NB4 (cell line): Measurements from ENCODE around the gene DHDH.
"Not testable (repeated sequence)": the region's sequence is repeated elsewhere in the genome, so short reads cannot be mapped to it uniquely, and the experiment has no call there.

Source experiments
- DNase-seq: peaks from one replicate; pipeline ENCODE4 v3.0.0; 2010; ENCODE audit warnings: low read depth
- H3K4me3 ChIP-seq: one replicate; pipeline ENCODE4 v1.5.1; 2011; ENCODE audit warnings: mild to moderate bottlenecking, low read depth, low read length, moderate library complexity
- MYC ChIP-seq: IDR thresholded peaks from 2 replicates; pipeline ENCODE4 v1.6.1; 2011; ENCODE audit warnings: low read depth, low read length
- POLR2A ChIP-seq: IDR thresholded peaks from 2 replicates; pipeline ENCODE4 v1.6.1; 2011; ENCODE audit warnings: mild to moderate bottlenecking; ENCODE audit not compliant: insufficient read length; ENCODE audit errors: extremely low read depth
- TF ChIP-seq, protein P1 (sequence below): IDR thresholded peaks from 2 replicates; pipeline ENCODE4 v1.6.1; 2011; ENCODE audit warnings: low read depth, low read length
- TF ChIP-seq, protein P2 (sequence below): IDR thresholded peaks from one replicate; pipeline ENCODE4 v1.5.1; 2012; ENCODE audit warnings: low read depth, low read length

DHDH gene

GRCh38 chr19:48896191-48896720 lies 37.2 kb upstream of the DHDH start:
- H3K4me3 ChIP-seq: no peak overlapping the region
- TF ChIP-seq, protein P1, sequence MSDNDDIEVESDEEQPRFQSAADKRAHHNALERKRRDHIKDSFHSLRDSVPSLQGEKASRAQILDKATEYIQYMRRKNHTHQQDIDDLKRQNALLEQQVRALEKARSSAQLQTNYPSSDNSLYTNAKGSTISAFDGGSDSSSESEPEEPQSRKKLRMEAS: no peak
- TF ChIP-seq, protein P2, sequence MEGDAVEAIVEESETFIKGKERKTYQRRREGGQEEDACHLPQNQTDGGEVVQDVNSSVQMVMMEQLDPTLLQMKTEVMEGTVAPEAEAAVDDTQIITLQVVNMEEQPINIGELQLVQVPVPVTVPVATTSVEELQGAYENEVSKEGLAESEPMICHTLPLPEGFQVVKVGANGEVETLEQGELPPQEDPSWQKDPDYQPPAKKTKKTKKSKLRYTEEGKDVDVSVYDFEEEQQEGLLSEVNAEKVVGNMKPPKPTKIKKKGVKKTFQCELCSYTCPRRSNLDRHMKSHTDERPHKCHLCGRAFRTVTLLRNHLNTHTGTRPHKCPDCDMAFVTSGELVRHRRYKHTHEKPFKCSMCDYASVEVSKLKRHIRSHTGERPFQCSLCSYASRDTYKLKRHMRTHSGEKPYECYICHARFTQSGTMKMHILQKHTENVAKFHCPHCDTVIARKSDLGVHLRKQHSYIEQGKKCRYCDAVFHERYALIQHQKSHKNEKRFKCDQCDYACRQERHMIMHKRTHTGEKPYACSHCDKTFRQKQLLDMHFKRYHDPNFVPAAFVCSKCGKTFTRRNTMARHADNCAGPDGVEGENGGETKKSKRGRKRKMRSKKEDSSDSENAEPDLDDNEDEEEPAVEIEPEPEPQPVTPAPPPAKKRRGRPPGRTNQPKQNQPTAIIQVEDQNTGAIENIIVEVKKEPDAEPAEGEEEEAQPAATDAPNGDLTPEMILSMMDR: no peak
- no peak for TF ChIP-seq POLR2A
- TF ChIP-seq MYC: no peak

DNA sequence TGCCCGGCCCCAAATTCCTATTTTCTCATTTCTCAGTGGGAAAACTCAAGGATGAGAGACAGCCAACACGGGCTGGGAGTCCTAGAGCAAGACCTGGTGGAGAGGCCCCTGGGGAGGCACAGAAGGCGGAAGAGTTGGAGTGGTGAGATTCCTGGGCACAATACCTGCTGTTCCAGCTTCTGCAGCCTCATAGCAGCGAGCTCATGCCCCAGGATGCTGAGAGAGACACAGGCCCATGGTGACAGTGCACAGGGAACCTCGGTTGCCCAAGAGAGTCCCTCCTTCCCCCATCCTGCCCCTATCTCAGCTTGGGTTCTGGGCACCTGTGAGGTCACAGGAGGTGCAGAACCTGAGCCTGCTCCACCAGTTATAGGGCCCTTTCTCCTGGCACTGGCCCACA lies 36.3 kb upstream of the DHDH start:
- TF ChIP-seq POLR2A (no peak), MYC (no peak)
- TF ChIP-seq, protein P2: no peak
- TF ChIP-seq, protein P1: no peak
- no peak for DNase-seq
- no peak overlapping the region for H3K4me3 ChIP-seq

More at GRCh38 chr19:48896191-48896720, 37.2 kb upstream of the DHDH start:
- DNase-seq: no peak

DNA sequence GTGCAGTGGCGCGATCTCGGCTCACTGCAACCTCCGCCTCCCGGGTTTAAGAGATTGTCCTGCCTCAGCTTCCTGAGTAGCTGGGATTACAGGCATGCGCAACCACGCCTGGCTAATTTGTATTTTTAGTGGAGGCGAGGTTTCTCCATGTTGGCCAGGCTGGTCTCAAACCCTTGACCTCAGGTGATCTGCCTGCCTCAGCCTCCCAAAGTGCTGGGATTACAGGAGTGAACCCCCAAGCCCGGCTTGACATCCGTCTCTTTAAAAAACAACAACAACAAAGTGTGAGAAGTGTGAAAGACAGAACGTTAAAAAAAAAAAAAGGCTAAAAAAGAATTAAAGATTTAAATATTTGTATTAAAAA lies 34.1 kb upstream of the DHDH start:
- H3K4me3 ChIP-seq: peak overlapping the region; percentile 76

DNA sequence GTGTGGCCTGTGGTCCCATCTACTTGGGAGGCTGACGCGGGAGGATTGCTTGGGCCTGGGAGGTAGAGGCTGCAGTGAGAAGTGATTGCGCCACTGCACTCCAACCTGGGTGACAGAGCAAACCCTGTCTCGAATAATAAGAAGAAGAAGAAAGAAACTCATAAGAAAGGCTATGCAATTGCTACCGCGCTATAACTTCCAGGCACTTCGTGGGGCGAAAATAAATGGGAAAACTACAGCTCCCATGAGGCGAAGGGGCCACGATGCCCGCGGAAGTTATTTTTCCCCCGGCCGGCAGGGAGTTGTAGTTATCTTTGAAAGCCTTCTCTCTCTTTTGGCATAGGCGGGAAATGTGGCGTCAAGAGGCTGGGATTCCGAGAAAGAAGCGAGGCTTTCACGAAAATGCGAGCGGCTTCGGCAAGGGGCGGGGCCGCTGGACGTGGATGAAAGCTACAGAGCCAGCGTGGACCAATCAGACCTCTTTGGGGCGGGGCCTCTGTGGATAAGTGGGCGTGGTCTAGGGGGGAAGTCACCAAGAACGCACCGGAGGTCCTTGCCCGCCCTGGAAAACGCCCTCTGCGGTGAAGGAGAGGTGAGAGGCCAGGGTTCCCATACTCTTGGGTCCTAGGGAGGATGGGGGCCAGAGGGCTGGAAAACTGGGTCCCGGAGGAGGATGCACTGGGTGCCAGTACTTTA lies 33.6 kb upstream of the DHDH start, which contains the start of gene NUCB1:
TSS of gene NUCB1 (plus strand) at position 532 of the 696 bp plus-strand sequence. CDS start 485 bp downstream, outside the sequence.
- H3K4me3 ChIP-seq: peak within 1 kb of the TSS; percentile 76
- DNase-seq: peak; percentile 98
- TF ChIP-seq POLR2A (peak; percentile 34), MYC (peak; percentile 80)
- TF ChIP-seq, protein P2: no peak
- TF ChIP-seq, protein P1: peak; percentile 42

More for the DNA sequence above, 34.1 kb upstream of the DHDH start:
- not testable (repeated sequence) for DNase-seq

- H3K4me3 ChIP-seq: peak overlapping the region; percentile 76
- TF ChIP-seq, protein P1: no peak
- TF ChIP-seq, protein P2: no peak
- TF ChIP-seq MYC (no peak), POLR2A (no peak)
- peak; percentile 48 for DNase-seq
Measured at GRCh38 chr19:48900477-48901406, 32.8 kb upstream of the DHDH start.

- not testable (repeated sequence) for H3K4me3 ChIP-seq
Measured at GRCh38 chr19:48902291-48902690, 31.2 kb upstream of the DHDH start.

GRCh38 chr19:48903788-48904187 lies 29.7 kb upstream of the DHDH start:
- DNase-seq, H3K4me3 ChIP-seq: not testable (repeated sequence)

More at GRCh38 chr19:48902291-48902690, 31.2 kb upstream of the DHDH start:
- DNase-seq: not testable (repeated sequence)
